ENCODE results near the gene ZNF77. TPM values are rescaled to one million over a fixed set of nuclear protein-coding genes. Genes with fewer than 3 reads are reported as not detected.

The ZNF77 gene
- total RNA-seq, 1 experiment from 2014 or later, result 3.5 TPM

GRCh38 chr19:2888731-2889224 lies 56.0 kb downstream of the ZNF77 start:
- DNase-seq (ENCODE audit: low read depth, low spot score), result no peak
- in situ Hi-C loops (cut with HindIII; ENCODE audit: low pct_unique_long_range_greater_than_20kb, low sequenced_read_pairs), result no loop called here

- in situ Hi-C loops (cut with HindIII; ENCODE audit: low pct_unique_long_range_greater_than_20kb, low sequenced_read_pairs), result no loop called here
These were observed 57.3 kb downstream of the ZNF77 start for GRCh38 chr19:2887391-2887914.

GRCh38 chr19:2885736-2886135 lies 59.0 kb downstream of the ZNF77 start:
- in situ Hi-C loops (cut with HindIII; ENCODE audit: low pct_unique_long_range_greater_than_20kb, low sequenced_read_pairs), result no loop called here
- DNase-seq (ENCODE audit: low read depth, low spot score), result no peak

More at GRCh38 chr19:2887391-2887914, 57.3 kb downstream of the ZNF77 start:
- peak; percentile 83 for DNase-seq (ENCODE audit: low read depth, low spot score)

- DNase-seq (ENCODE audit: low read depth, low spot score), result no peak
- in situ Hi-C loops (cut with HindIII; ENCODE audit: low pct_unique_long_range_greater_than_20kb, low sequenced_read_pairs), result no loop called here
These were observed 60.9 kb downstream of the ZNF77 start for GRCh38 chr19:2883686-2884439.

Other genes starting within 250 kb of the ZNF77 start
- 3.2 and 3.5 TPM in 2 replicates for gene GNG7, start 242.3 kb downstream of the ZNF77 start, total RNA-seq (2014; rRNA removed; shearing (Covaris generic))
- gene DIRAS1, start 223.6 kb downstream of the ZNF77 start, total RNA-seq (2014; rRNA removed; shearing (Covaris generic)), result 7.2 and 7.3 TPM in 2 replicates
- gene SLC39A3, start 205.0 kb downstream of the ZNF77 start, total RNA-seq (2014; rRNA removed; shearing (Covaris generic)), result 42.1 and 48.6 TPM in 2 replicates
- gene SGTA, start 161.7 kb downstream of the ZNF77 start, total RNA-seq (2014; rRNA removed; shearing (Covaris generic)), result 35.1 and 44.2 TPM in 2 replicates
- 124 and 131 TPM in 2 replicates for gene THOP1, start 159.5 kb downstream of the ZNF77 start, total RNA-seq (2014; rRNA removed; shearing (Covaris generic))
- 0.92 and 1.9 TPM in 2 replicates for gene ZNF554, start 125.1 kb downstream of the ZNF77 start, total RNA-seq (2014; rRNA removed; shearing (Covaris generic))
- gene ZNF555, start 103.5 kb downstream of the ZNF77 start, total RNA-seq (2014; rRNA removed; shearing (Covaris generic)), result 4.5 and 4.9 TPM in 2 replicates
- gene ZNF556, start 77.6 kb downstream of the ZNF77 start, total RNA-seq (2014; rRNA removed; shearing (Covaris generic)), result 0.05 TPM in 1 of 2 replicates, not detected in the other
- 4.1 and 6.6 TPM in 2 replicates for gene ZNF57, start 44.0 kb downstream of the ZNF77 start, total RNA-seq (2014; rRNA removed; shearing (Covaris generic))
- 3.2 and 4.3 TPM in 2 replicates for gene TLE6, start 32.6 kb upstream of the ZNF77 start, total RNA-seq (2014; rRNA removed; shearing (Covaris generic))
- 2.2 and 6.1 TPM in 2 replicates for gene TLE2, start 84.3 kb upstream of the ZNF77 start, total RNA-seq (2014; rRNA removed; shearing (Covaris generic))
- gene TLE5, start 117.5 kb upstream of the ZNF77 start, total RNA-seq (2014; rRNA removed; shearing (Covaris generic)), result 169 and 172 TPM in 2 replicates
- gene GNA11, start 149.4 kb upstream of the ZNF77 start, total RNA-seq (2014; rRNA removed; shearing (Covaris generic)), result 22.0 and 22.7 TPM in 2 replicates
- gene GNA15, start 191.1 kb upstream of the ZNF77 start, total RNA-seq (2014; rRNA removed; shearing (Covaris generic)), result not detected in 2 replicates
- gene S1PR4, start 233.8 kb upstream of the ZNF77 start, total RNA-seq (2014; rRNA removed; shearing (Covaris generic)), result 0.24 TPM in 1 of 2 replicates, not detected in the other
- gene NCLN, start 241.0 kb upstream of the ZNF77 start, total RNA-seq (2014; rRNA removed; shearing (Covaris generic)), result 62.2 and 65.3 TPM in 2 replicates

Measured in SK-MEL-5 (cell line).